Activated T-cell treated with anti-CD3 and anti-CD28 coated beads for 48 hours (primary cell): ENCODE data around the gene RPRD1B.
"Not testable (repeated sequence)": the region's sequence is repeated elsewhere in the genome, so short reads cannot be mapped to it uniquely, and the experiment has no call there.

Experiments
- DNase-seq: peaks from one replicate; pipeline ENCODE4 v3.0.0-alpha.2; 2020; ENCODE audit warnings: low read depth

Gene RPRD1B

DNA sequence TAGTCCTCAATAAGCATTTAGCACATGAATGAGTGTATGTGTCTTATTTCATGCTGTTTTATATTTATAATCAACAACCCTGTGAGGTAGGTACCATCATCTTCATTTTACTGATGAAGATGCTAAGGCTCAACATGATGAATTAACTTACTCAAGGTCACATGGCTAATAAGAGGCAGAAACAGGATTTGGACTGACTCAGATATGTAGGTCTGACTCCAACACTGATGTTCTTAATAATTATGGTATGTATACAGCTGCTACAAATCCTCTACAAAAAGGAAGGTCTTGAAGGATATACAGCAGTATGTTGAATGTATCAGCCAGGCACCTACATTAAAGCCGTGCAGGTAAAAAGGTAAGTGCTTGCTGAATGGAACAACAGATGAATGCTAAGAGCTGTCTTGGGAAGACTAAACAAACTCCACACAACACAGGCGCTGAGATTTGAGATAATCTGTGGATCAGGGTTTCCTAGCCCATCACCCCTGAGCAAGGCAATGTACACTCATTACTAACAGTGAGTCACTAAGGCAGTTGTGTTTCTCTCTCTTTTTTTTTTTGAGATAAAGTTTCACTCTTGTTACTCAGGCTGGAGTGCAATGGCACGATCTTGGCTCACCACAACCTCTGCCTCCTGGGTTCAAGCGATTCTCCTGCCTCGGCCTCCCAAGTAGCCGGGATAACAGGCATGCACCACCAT lies 32.2 kb upstream of the RPRD1B start:
- peak; percentile 12 for DNase-seq

DNA sequence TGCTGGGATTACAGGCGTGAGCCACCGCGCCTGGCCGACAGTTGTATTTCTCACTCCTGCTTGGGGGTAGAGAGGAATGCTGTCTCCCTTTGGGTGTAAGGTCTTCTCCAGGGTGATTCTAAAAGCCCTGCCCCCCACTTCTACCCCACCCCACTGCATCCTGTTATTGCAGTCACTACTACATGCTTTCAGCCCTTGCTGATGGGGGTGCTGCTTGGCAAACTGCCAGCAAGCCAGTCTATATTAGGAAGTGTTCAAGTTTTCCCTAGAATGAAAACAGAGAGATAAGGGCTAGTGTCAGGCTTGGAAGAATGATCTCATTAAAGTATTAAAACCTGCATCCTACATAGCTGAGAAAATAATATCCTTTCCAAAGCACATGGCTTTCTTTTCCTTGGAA lies 31.6 kb upstream of the RPRD1B start:
- no peak for DNase-seq

DNA sequence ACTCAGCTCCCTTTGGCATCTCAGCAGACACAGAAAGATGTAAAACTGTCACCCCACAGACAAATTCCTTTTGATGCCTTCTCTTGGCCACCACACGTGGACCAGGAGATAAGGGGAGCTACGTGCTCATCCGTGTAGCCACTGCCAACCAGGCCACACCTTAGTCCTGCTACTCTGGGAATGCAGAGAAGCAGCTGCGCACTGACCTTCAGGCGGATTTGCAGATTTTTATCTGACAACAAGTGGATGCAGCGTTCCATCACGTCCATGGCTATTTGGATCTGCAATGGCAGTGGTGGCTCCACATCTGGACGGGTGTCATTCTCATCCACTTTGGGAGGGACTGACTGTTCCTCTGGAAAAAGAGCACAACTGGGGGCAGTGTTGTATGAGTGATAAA lies 31.1 kb upstream of the RPRD1B start:
- no peak for DNase-seq

DNA sequence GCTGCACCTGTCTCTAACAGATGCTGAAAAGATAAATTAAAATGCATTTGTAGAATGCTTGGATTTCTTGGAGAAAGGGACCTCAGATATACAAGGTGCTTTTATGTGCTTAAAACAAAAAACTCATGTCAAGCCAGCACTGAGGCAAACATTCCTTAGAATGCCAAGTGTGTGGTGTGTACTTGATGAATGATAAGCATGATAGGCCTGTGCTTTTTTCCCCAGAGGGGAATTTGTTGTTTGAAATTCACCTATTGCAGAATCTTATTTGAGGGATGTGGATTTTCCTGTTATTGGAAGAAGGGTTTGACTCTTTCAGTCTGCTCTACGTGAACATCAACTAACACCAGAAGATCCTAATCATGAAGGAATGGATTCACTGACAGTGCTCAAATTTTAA lies 29.1 kb upstream of the RPRD1B start:
- DNase-seq = no peak

DNA sequence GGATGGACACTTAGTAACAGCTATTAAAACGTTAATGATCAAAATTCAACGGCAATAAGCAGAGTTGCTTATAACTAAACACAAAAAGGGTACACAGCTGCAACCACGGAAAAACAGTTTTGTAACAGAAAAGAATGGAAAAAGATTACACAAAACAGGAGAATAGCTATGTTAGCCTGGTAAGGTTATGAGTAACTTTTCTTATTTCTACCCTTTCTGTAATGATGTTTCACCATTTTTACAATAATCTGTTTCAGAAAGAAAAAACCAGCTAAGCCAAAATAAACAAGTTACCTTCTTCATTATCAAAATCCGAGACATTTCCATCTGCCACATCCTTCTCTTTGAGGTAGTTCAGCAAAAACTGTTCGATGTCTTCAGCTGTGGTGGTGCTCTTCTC lies 27.6 kb upstream of the RPRD1B start:
- no peak for DNase-seq

DNA sequence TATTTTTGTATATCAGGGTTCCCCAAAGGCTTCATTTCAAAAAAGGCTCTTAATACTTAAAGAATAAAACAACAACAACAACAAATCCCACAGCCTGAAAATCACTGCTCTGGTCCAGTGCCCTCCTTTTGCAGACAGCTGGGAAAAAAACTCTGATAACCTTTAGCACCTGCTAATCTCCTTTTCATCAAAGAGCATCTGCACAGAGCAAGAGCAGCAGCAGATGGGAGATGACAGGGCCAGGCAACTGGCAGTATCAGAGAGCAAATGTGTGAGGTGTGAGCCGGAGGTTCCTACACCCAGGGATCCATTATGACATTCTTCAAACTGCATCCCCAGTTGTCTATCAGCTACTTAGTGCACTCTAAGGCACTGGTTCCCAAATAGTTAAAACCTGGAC lies 26.0 kb upstream of the RPRD1B start:
- DNase-seq = no peak

DNA sequence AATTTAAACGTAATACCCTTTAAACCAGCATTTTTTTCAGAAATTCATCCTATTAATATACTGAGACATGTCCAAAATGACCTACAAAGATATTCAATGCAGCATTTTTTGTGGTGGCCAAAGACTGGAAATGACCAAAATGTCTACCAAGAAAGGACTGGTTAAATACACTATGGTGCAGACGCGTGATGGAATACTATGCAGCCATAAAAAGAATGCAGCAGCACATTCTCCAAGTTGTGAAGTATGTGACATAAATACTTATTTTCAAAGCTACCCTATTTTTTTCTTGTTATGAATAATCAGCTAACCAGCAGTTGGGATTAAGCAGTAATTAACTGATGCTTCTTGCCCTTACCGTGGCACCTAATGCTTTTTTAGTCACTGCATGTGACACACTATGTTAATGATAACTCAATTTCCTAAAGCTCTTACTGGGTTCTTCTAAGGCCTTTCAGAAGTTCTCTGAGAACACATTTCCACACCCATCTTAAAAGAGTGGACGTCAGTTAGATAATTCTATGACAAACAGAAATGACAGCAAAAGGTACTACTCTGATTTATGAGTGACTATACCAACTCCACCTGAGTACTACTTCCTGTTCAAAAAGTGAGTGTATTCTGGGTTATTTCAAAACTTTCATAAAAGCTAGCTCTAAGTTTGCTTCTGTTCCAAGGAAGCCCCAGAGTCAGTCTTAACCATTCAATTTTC lies 25.2 kb upstream of the RPRD1B start:
- DNase-seq = no peak

DNA sequence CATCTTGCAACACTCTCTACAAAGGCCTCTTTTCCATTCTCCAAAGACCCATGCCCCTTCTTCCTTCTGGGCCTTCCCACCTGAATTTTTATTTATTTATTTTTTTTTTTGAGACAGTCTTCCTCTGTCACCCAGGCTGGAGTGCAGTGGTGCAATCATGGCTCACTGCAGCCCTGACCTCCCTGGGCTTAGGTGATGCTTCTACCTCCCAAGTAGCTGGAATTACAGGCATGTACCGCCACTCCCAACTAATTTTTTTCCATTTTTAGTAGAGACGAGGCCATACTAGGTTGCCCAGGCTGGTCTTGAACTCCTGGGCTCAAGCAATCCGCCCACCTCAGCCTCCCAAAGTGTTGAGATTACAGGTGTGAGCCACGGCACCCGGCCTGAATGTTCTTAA lies 24.1 kb upstream of the RPRD1B start:
- not testable (repeated sequence) for DNase-seq

DNA sequence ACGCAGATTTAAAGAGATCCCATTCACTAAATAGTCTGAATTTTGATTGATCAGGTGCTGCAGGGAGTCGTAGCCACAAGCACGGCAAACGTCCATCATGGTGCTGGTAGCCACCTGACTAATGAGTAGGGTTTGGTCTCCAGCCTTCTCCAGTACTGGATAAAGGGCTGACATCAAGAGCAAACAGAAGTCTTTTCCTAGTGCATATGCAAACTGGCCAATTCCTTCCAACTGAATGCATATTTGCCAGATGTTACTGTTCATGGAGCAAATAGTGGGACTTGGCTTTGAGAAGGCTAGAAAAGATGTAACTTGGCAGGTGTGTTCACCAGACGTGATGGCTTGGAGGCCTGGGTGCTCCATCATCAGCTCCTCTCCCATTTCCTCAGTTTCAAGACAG lies 21.9 kb upstream of the RPRD1B start:
- DNase-seq = no peak

DNA sequence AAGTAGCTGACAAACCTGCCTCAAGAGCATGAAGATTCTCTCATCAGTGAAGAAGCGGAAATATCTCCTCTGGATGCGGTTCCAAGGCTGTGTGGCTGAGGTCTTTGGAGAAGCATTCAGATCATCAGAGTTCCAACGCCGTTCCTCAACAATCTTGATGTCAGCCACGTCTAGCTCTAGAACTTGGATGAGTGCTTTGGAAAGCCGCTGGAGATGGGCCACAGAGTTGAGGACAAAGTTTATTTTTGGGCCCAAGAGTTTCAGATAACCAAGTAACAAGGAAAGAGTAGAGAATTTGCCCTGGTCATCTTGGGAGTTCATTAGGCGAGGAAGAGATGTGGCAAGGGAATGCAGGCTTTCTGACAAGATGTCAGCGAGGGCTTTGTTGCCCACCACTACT lies 21.2 kb upstream of the RPRD1B start:
- no peak for DNase-seq

DNA sequence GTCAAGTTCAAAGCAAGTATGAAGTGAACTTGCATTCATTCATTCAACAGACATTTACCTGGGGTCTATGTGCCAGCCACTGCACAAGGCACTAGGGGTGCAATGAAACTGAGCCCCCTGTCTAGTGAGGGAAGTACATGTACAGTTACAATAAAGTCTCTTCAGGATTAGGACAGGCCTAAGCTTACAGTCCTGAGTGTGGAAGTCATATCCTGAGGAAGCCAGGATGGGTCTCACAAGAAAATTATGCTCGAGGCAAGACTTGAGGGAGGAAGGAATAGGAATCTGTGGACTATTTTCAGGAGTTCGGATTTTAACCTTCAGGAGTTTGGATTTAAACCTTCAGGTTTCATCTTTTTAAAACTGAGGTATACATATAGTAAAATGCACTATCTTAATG lies 19.7 kb upstream of the RPRD1B start:
- no peak for DNase-seq

DNA sequence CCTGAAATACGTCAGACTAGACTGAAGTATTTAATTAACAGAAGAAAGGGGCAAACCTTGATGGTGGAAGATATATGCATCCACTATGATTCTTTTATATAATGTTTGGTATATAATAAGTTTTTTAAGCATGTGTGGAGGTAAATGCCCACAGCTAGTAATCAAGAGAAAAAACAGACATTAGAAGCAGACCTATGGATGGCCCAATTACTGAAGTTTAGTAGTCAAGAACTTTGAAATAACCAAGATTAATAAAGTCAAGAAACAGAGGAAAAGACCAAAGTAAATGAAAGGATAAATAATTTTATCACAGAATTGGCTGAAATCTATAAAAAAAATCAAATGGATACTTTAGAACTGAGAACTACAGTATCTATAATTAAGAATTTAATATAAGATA lies 15.6 kb upstream of the RPRD1B start:
- no peak for DNase-seq

DNA sequence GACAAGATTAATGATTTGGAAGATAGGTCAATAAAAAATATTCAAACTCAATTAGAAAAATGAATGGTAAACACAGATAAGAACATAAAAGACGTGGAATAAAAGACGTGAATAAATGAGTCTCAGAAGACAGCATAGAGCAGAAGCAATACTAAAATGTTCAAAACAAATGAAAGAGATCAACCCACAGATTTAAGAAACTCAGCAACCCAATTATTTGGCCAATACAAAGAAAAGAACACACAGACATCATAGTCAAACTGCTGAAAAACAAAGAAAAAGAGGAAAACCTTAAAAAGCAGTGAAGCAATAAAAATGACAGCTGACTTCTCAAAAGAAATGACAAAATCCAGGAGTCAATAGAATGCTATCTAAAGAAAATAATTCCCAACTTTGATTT lies 15.2 kb upstream of the RPRD1B start:
- DNase-seq = no peak

DNA sequence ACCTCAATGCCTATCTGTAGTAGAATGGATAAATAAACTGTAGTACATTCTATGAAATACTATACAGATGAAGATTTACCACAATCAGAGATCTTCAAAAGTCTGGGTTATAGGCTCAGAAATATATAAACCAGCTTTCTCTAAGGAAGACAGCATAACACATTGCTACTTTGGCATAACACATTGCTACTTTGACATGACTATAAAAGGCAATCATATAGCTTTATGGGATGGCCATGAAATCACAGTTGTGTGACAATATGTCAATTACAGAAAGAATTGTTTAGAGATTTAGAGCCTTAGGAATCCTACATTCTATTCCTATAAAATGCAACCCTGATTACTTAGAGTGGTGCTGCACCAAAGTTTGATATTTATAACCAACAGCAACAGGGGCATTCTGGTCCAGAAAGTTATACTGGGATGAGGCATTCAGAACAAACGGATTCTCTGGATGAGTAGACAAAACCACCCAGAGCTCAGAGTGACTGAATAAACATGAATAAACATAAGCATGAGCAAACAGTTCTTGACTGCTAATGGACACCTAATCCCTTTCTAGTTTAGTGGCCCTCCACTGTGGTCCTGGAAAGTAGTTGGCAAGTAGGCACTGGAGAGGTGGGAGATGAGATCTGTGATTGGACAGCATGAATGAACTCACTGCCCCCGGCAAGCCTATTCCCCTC lies 12.3 kb upstream of the RPRD1B start:
- no peak for DNase-seq

DNA sequence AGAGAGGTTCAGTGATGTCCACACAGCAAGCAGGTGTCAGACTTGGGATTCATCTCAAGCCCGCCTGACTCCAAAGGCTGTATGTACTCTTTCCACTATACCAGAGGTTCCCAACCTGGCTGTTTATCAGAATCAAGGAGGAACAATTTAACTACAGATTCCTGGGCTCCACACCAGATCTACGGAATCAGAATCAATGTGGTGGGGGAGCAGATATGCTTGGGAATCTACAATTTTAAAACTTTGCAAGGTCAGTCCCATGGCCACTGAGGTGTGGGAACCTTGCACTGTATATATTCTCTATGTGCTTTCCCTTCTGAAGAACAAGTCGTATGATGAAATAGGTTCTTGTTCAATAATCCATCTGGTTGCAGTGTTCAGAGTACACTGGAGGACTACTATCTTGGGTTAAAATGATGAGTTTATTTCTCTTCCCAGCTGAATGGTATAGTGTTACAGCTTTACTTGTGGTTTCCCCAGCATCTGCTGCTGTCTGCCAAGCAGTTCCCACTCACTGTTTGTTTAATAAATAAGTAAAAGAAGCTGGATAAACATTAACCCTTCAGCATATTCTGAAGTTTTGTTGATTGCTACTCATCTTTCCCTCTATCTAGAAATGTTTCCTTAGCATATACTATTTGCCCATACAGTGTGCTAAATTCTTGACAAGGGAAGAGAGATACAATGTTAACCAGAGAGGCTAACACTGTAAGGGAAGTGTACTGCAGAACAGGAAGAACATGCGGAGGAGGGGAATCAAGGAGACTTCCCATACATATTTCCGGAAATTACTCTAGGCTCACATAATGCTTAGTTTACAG lies 10.2 kb upstream of the RPRD1B start:
- no peak for DNase-seq

DNA sequence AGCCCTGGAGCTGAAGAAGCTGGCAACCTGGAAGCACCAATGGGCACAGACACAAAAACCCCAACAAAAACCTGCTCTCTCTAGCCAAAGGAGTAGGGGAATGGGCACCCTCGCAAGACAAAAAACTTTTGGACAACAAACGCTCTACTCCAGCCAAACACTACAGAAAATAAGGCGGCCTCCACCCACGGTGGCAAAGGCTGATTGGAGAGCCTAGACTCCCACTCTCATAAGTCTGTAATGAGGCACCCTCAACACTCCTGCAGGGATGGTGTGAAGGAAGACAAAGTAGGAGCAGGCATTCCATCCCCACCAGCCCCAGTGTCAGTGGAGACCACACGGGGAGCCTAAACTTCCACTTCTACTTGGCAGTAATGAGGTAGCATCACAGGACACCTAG lies 9.1 kb upstream of the RPRD1B start:
- no peak for DNase-seq

DNA sequence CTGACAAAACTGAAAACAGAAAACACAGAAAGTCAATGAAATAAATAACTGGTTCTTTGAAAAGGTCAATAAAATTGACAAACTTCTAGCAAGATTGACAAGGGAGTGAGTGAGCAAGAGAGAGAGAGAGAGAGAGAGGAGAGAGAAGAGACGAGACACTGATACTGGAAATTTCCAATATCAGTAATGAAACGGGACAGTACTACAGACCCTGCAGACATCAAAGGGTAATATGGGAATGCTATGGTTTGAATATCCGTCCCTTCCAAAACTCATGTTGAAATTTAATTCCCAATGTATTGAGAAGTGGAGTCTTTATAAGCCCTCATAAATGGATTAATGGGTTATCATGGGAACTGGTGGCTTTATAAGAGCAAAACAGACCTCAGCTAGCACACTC lies 4.1 kb upstream of the RPRD1B start:
- no peak for DNase-seq

DNA sequence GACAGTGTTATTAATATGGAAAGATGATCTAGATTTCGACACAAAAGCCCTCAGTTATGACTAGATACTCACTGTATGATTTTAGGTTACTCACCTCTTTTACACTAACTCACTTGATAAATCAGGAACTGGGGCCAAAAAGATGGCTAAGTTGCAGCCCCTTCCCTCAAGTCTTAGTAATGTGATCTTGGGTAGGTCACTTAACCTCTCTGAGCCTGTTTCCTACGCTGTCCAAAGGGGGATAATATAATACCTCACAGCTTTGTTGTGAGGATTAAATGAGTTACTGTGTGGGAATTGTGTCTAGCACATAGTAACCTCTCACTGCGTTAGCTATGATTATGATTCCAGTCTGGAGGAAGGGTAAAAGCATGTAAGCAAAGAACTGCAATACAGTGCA lies 1.6 kb upstream of the RPRD1B start:
- DNase-seq = no peak

DNA sequence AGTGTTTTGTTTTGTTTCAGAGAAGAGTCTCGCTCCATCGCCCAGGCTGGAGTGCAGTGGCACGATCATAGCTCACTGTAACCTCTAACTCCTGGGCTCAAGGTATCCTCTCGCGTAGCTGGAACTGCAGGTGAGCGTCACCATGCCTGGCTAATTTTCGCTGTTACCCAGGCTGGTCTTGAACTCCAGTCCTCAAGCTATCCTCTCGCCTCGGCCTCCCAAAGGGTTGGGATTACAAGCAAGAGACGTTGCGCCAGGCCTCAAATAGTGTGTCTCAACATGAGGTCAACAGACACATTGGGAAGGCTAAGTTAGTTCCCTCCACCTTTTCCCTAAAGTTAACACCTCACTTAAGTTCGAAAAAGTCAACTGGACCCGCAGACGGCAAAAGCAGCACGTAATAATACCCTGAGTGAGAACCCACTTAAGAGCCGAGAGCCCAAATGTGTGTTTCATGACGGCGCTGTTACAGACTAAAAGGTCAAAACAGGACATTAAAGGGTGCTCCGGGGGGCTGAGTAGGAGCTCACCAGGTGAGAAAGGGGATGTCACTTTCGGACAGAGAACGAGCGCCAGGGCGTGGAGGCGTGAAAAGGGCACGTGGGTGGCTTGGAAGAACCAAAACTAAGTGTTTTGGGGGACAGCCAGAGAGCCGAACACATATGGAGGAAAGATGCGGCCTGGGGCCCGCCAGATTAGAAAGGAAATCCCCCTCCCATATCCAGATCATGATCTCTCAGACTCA lies 789 bp upstream of the RPRD1B start:
- no peak for DNase-seq

DNA sequence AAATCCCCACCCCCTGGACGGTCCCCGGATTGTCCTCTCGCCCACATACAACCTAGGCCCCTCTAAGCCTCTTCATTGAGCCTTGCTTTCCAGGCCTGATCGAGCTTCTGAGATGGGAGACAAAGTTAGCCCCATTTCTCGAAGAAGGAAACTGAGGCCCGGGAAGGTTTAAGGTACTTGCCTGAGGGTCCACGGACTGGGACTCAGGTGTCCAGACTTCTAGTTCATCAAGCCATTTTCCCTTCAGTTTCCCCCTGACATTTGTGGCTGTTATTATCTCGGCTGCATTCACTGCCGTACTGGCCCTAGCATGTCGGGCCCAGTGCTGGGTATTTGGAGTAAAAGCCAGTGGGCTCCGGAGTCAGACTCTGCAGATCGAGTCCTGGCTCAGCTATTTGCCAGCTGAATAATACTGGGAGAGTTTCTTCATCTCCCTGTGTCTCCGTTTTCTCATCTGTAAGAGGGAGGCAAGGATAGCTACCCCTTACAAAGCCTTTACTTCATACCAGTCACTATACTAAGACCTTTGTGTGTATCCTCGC lies 633 bp downstream of the RPRD1B start:
- DNase-seq = no peak

DNA sequence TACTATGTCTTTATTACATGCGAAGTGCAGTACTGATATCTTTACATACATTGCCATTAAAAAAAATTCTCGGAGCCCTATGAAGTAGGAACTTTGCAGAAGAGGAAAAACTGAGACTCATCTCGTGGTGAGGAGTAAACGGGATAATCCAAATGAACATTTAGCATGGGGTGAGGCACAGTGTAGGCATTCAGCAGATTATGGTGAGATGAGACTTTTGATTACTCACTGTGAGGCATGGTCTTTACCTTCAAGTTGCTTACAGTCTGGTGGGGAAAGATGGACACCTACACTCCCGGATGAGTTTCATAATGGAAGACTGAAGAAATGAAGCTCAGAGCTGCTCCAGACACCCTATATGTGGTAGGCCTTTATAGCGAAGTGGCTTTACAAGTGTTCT lies 1.4 kb downstream of the RPRD1B start:
- DNase-seq = no peak

DNA sequence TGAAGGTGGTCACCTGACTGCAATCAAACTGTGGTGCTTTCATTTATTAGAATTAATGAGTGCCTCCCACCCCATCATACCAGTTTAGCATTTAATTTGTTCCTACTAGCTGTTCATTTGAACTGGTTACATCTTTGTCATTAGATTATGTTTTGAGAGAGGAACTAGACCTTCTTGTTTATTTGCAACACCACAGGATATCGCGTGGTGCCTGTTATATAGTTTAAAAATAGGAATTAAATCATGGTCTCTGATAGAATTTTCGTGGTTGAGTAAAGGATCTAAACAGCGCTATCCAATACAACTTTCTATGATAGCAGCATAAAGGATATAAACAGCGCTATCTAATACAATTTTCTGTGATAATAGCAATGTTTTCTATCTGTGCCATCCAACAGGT lies 2.8 kb downstream of the RPRD1B start:
- DNase-seq = no peak
